Body of pancreas (tissue), 4 donors: ENCODE results near the gene SART3.

ENCODE experiments used
- POLR2A ChIP-seq, 3 donors: fragments of 450-650 bp; IDR thresholded peaks; one replicate each; pipeline ENCODE4 v1.6.1; 2016; ENCODE audit warnings: antibody characterized with exemption in 3 of 3, mild to moderate bottlenecking in 2 of 3
- TF ChIP-seq, protein P1 (sequence below), 7 experiments: fragments of 450-650 bp in 4 of 7; fragments of 200-600 bp in 3 of 7; sonication (generic) in 3 of 7; IDR thresholded peaks; one replicate each; pipeline ENCODE4 v1.5.1; 2016 to 2019; ENCODE audit warnings: antibody characterized with exemption in 7 of 7

DNA sequence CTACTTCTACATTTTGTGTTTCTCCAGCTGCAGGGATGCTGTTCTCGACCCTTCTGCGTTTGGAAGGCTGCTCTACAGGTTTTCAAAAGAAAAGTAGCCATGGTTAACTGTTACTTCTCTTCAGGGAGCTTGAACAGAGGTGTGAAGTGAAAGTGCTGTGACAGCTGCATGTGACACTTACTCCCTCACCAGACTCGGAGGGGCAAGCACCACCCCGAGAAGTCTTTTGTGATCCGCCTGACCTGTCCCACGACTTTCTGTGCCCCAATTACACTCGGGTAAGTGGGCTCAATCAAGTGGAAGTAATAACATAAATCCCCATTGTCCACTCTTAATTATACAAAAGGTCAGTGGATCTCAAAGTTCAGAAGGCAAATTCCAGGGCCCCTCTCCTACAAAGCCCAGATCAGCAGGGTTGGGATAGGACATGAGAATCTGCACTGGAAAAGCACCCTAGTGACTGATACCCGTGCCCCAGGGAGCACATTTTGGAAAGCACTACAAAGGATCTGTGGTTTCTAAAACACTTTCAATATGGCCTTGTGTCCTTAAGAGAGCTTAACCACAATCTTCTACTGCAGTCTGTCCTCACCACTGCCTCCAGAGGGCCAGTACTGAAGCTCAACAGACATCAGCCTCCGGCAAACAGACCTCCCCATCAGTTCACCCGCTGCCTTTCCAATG, 34.3 kb downstream of the SART3 start:
- TF ChIP-seq POLR2A (IDR thresholded peaks at IDR 0.05), result no peak
- TF ChIP-seq, protein P1, sequence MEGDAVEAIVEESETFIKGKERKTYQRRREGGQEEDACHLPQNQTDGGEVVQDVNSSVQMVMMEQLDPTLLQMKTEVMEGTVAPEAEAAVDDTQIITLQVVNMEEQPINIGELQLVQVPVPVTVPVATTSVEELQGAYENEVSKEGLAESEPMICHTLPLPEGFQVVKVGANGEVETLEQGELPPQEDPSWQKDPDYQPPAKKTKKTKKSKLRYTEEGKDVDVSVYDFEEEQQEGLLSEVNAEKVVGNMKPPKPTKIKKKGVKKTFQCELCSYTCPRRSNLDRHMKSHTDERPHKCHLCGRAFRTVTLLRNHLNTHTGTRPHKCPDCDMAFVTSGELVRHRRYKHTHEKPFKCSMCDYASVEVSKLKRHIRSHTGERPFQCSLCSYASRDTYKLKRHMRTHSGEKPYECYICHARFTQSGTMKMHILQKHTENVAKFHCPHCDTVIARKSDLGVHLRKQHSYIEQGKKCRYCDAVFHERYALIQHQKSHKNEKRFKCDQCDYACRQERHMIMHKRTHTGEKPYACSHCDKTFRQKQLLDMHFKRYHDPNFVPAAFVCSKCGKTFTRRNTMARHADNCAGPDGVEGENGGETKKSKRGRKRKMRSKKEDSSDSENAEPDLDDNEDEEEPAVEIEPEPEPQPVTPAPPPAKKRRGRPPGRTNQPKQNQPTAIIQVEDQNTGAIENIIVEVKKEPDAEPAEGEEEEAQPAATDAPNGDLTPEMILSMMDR (IDR thresholded peaks at IDR 0.05), result no peak
